WTC11 (cell line): ENCODE data around the gene CLPTM1L. TPM values are rescaled to one million over a fixed set of nuclear protein-coding genes. Genes with fewer than 3 reads are reported as not detected.

Experiments used
- ATAC-seq: fragments of 200-7000 bp; cut with Tn5 transposase; 2 replicates; pipeline ENCODE4 v1.10.0; 2021; ENCODE audit warnings: mild to moderate bottlenecking, moderate library complexity
- CTCF ChIA-PET: fragments of 300-600 bp; sonication (Branson Sonifier 250); formaldehyde crosslinking; loops from one replicate; lab custom pipeline; 2021; ENCODE audit warnings: antibody characterized with exemption; lab: Charles Lee
- POLR2A ChIA-PET: fragments of 350-600 bp; sonication (Branson Sonifier 250); formaldehyde crosslinking; loops from one replicate; lab custom pipeline; 2021; ENCODE audit warnings: antibody characterized with exemption; lab: Charles Lee
- DNase-seq: peaks from one replicate; pipeline ENCODE4 v3.0.0; 2021; ENCODE audit warnings: low spot score
- H3K27ac Mint-ChIP-seq: 2 replicates; pipeline ENCODE4 v1.8.0; 2021; ENCODE audit warnings: mixed read lengths
- H3K27me3 Mint-ChIP-seq: 2 replicates; pipeline ENCODE4 v1.8.0; 2021; ENCODE audit warnings: low read depth, mild to moderate bottlenecking, moderate library complexity, mixed read lengths
- H3K36me3 Mint-ChIP-seq: 2 replicates; pipeline ENCODE4 v1.8.0; 2021; ENCODE audit warnings: mixed read lengths
- H3K4me1 Mint-ChIP-seq: 2 replicates; pipeline ENCODE4 v1.8.0; 2022; ENCODE audit warnings: mixed read lengths
- H3K4me3 Mint-ChIP-seq: 2 replicates; pipeline ENCODE4 v1.8.0; 2021; ENCODE audit warnings: mild to moderate bottlenecking, moderate library complexity, mixed read lengths
- H3K9me3 Mint-ChIP-seq: 2 replicates; pipeline ENCODE4 v1.8.0; 2021; ENCODE audit warnings: mixed read lengths
- ATF2 ChIP-seq: sonication (generic); formaldehyde crosslinking; IDR thresholded peaks from 2 replicates; pipeline ENCODE4 v1.8.1; 2022; ENCODE audit warnings: low read depth, missing genetic modification reagents, borderline replicate concordance
- ELF4 ChIP-seq: sonication (generic); formaldehyde crosslinking; IDR thresholded peaks from 2 replicates; pipeline ENCODE4 v1.8.1; 2022; ENCODE audit warnings: low read depth, mild to moderate bottlenecking, moderate library complexity, missing genetic modification reagents
- IRF2 ChIP-seq: sonication (generic); formaldehyde crosslinking; IDR thresholded peaks from 2 replicates; pipeline ENCODE4 v1.8.0; 2022; ENCODE audit warnings: low read depth, missing genetic modification reagents, borderline replicate concordance
- NR3C1 ChIP-seq: sonication (generic); formaldehyde crosslinking; conservative IDR thresholded peaks from 2 replicates; pipeline ENCODE4 v1.8.1; 2023; ENCODE audit warnings: low read depth, mild to moderate bottlenecking, missing genetic modification reagents
- PRDM15 ChIP-seq: sonication (generic); formaldehyde crosslinking; IDR thresholded peaks from 2 replicates; pipeline ENCODE4 v1.8.0; 2022; ENCODE audit warnings: missing genetic modification reagents
- PRRX2 ChIP-seq: fragments of 250-450 bp; sonication (Bioruptor Pico); IDR thresholded peaks from 2 replicates; pipeline ENCODE4 v1.8.0; 2021; ENCODE audit warnings: mild to moderate bottlenecking
- TEAD1 ChIP-seq: sonication (generic); formaldehyde crosslinking; IDR thresholded peaks from 2 replicates; pipeline ENCODE4 v1.8.0; 2022; ENCODE audit warnings: mild to moderate bottlenecking, missing genetic modification reagents
- ZMAT4 ChIP-seq: fragments of 250-450 bp; sonication (Bioruptor Pico); IDR thresholded peaks from 2 replicates; pipeline ENCODE4 v1.9.0; 2021; ENCODE audit warnings: mild to moderate bottlenecking
- ZNF423 ChIP-seq: fragments of 250-450 bp; sonication (Bioruptor Pico); IDR thresholded peaks from 2 replicates; pipeline ENCODE4 v2.1.2; 2022; ENCODE audit warnings: mild to moderate bottlenecking, moderate library complexity
- ZNF425 ChIP-seq: fragments of 250-450 bp; sonication (Bioruptor Pico); conservative IDR thresholded peaks from 2 replicates; pipeline ENCODE4 v1.9.0; 2021; ENCODE audit warnings: mild to moderate bottlenecking
- ZNF512 ChIP-seq: sonication (generic); formaldehyde crosslinking; IDR thresholded peaks from 2 replicates; pipeline ENCODE4 v1.8.1; 2022; ENCODE audit warnings: missing genetic modification reagents, borderline replicate concordance
- ZNF532 ChIP-seq: fragments of 250-450 bp; sonication (Bioruptor Pico); IDR thresholded peaks from 2 replicates; pipeline ENCODE4 v1.9.0; 2021; ENCODE audit warnings: mild to moderate bottlenecking, borderline replicate concordance
- ZSCAN18 ChIP-seq: fragments of 250-450 bp; sonication (Bioruptor Pico); IDR thresholded peaks from 2 replicates; pipeline ENCODE4 v2.1.2; 2022; ENCODE audit warnings: mild to moderate bottlenecking, moderate library complexity
- total RNA-seq: library from RNA; stranded (reverse); gene quantifications from 3 replicates; pipeline ENCODE4 v1.2.3, GENCODE V29; 2021

Gene CLPTM1L
- total RNA-seq, 1 experiment from 2014 or later, result 92.8 TPM

GRCh38 chr5:1393571-1394501 is 48.9 kb upstream of the CLPTM1L start:
- Mint-ChIP-seq H3K36me3 (no peaks in the 10 kb centered on the region), H3K4me3 (no peak overlapping the region), H3K27ac (no peak overlapping the region), H3K4me1 (no peaks in the 10 kb centered on the region; the same call in 1 of the 2 replicates), H3K27me3 (peaks cover 6% of the 10 kb centered on the region), H3K9me3 (no peaks in the 10 kb centered on the region)
- ChIA-PET POLR2A (no interaction called here), CTCF (interaction anchor here (2.1 to 2.5 kb wide), 2 partner anchors 14 to 251 kb away, joined by 6 read pairs; no protein-coding TSS in a partner anchor)
- TF ChIP-seq ATF2 (CRISPR knock-in tag) (no peak), ZNF425 (CRISPR knock-in tag) (no peak), PRDM15 (CRISPR knock-in tag) (no peak), ZNF423 (CRISPR knock-in tag) (no peak), ZNF512 (no peak), NR3C1 (CRISPR knock-in tag) (no peak), ZSCAN18 (CRISPR knock-in tag) (no peak), ELF4 (no peak)
- ATAC-seq (no peak), DNase-seq (no peak)

GRCh38 chr5:1392801-1393565 is 48.1 kb upstream of the CLPTM1L start:
- H3K4me1 Mint-ChIP-seq, result no peaks in the 10 kb centered on the region; the same call in 1 of the 2 replicates
- no peak for TF ChIP-seq PRRX2 (CRISPR knock-in tag)
- no peak for TF ChIP-seq TEAD1 (CRISPR knock-in tag)
- no peak for TF ChIP-seq ZNF532
- no peak for TF ChIP-seq ZMAT4
- no peak for TF ChIP-seq IRF2 (CRISPR knock-in tag)
- DNase-seq, result no peak
- H3K9me3 Mint-ChIP-seq, result no peaks in the 10 kb centered on the region
- POLR2A ChIA-PET, result no interaction called here
- H3K36me3 Mint-ChIP-seq, result no peaks in the 10 kb centered on the region
- ATAC-seq, result no peak
- CTCF ChIA-PET, result interaction anchor here (2.1 kb wide), 1 partner anchor 13 kb away, joined by 6 read pairs; no protein-coding TSS in a partner anchor
- no peak overlapping the region for H3K4me3 Mint-ChIP-seq
- peaks cover 14% of the 10 kb centered on the region for H3K27me3 Mint-ChIP-seq
- H3K27ac Mint-ChIP-seq, result no peak overlapping the region
